ENCODE measurements around the gene PPP1R12A.
"Not testable (repeated sequence)": the region's sequence is repeated elsewhere in the genome, so short reads cannot be mapped to it uniquely, and the experiment has no call there.

PPP1R12A gene

GRCh38 chr12:79891506-79892162 lies 43.3 kb downstream of the PPP1R12A start:
- no peak for DNase-seq

GRCh38 chr12:79887890-79888289 lies 47.0 kb downstream of the PPP1R12A start:
- no peak for DNase-seq

- DNase-seq = peak; percentile 45
These were observed 47.9 kb downstream of the PPP1R12A start for GRCh38 chr12:79886917-79887519.

DNA sequence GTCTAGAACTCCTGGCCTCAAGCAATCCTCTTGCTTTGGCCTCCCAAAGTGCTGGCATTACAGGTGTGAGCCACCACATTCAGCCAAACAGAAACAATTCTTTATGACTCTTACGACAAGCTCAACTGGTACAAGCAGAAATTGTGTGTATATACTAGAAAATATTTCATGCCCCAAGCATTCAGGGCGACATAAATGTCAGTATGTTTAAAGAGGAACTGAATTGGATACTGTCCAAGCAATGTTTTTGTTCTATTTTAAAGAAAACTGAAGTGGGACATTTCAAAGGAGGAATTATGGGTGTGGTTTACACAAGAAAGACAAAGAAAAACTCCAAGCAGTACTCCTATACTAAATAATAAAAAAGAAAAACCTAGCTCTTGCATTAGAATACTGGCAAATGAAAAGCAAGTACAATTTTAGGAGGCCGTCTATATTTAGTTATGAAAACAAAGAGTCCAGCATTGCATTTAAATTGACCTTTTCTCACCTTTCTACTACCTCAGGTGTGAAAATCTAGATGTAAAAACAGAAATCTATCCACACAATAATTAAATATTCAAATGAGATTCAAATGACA lies 48.9 kb downstream of the PPP1R12A start:
- DNase-seq = no peak

DNA sequence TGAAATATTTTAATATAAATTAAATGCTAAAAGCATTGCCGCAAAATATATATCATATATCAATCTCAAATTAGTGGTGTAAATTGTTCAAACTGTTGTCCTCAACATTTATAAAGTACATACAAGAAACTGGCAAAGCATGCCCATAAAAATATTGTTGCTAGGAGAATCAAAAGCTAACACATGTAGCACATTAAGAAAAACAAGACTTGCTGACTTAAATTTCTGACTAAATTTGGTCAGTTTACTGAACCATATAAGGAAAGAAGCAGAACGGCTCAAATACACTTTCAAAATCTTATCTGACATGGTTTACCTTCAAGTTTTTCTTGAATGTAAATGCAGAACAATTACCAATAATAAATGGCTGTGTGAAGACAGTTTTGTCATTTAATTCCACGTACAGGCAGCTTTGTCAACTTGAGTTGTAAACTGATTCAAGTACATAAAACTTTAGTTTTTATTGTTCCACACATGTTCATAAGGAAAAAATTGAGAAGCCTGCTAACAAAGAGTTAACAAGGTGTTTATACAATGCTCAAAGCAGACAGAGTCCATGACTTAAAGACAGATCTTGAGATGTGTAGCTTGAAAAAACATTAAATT lies 50.4 kb downstream of the PPP1R12A start:
- DNase-seq = no peak

- DNase-seq = no peak
These were observed 51.7 kb downstream of the PPP1R12A start for GRCh38 chr12:79883216-79883615.

DNA sequence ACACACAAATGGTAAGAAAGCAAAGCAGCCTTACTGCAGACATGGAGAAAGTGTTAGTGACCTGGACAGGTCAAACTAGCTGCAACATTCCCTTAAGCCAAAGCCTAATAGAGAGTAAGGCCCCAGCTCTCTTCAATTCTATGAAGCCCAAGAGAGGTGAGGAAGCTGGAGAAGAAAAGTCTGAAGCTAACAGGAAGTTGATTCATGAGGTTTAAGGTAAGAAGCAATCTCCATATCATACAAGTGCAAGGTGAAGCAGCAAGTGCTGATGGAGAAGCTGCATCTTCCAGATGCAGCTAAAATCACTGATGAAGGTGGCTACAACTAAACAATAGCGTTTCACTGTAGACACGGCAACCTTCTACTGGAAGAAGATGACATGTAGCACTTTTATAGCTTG lies 53.5 kb downstream of the PPP1R12A start:
- DNase-seq = no peak

GRCh38 chr12:79878506-79878905 lies 56.4 kb downstream of the PPP1R12A start:
- not testable (repeated sequence) for DNase-seq

GRCh38 chr12:79877246-79877645 lies 57.7 kb downstream of the PPP1R12A start:
- no peak for DNase-seq

DNA sequence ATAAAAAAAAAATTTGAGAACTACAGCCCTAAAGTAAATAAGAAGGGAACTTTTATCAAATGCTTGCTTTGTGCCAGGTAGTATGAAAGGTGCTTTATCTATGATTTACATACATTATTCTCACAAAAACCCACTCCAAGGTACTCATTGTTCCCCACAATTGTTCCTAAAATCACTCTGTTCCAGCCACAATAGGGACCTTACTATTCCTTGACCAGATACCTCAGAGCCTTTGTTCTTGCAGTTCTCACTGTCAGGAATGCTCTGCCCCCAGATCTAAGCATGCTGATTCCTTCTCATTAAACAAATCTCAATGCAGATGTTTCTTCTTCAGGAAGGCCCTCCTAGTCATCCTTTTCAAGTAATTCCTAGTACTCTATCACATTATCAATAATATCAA lies 60.2 kb downstream of the PPP1R12A start:
- no peak for DNase-seq

GRCh38 chr12:79873201-79873600 lies 61.7 kb downstream of the PPP1R12A start:
- DNase-seq = no peak

GRCh38 chr12:79871621-79872020 lies 63.3 kb downstream of the PPP1R12A start:
- DNase-seq = no peak

DNA sequence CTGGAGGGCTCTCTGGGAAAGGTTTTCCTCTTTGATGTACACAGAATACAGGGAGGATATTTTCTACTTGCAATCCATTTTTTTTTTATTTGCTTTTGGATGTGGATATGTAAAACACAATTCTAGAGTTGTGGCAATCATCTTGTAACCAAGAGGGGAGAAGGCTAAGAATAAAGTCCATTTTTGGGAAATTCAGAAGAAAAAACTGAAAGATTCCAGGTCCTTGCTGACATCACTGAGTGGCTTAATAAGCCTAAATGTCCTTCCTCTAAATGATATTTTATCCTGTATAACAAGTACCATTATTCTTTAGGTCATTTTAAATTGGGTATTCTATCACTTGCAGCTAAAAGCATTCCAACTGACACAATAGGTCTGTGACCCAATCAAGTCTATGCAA lies 64.0 kb downstream of the PPP1R12A start:
- DNase-seq = no peak

DNA sequence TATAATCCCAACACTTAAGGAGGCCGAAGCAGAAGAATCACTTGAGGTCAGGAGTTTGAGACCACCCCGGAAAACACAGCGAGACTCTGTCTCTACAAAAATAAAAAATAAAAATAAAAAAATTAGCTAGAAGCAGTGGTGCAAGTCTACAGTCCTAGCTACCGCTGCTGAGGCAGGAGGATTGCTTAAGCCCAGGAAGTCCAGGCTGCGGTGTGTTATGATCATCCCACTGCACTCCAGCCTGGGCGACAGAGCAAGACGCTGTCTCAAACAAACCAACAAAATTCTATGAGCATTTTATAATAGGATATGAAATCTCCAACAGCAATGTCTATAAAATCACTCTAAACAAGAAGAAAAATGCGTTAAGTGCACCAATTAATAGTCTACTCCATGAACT lies 75.3 kb downstream of the PPP1R12A start:
- DNase-seq = no peak

DNA sequence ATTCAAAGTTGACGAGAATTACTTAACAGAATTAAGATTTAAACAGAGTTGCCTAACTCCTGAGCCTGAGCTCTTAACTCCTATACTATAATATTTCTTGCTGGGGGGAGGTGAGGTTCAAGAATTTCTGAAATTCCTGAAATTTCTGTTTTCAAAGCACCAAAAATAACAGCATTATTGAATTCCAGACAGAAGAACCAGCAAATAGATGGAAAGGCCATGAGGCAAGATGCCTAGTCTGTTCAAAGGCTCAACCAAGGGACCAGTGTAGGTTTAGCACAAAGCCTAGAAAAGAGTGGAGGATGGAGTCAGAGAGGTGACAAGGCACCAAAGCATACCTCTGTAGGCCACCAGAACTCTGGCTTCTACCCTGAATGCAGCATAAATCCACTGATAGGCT lies 76.4 kb downstream of the PPP1R12A start:
- no peak for DNase-seq

DNA sequence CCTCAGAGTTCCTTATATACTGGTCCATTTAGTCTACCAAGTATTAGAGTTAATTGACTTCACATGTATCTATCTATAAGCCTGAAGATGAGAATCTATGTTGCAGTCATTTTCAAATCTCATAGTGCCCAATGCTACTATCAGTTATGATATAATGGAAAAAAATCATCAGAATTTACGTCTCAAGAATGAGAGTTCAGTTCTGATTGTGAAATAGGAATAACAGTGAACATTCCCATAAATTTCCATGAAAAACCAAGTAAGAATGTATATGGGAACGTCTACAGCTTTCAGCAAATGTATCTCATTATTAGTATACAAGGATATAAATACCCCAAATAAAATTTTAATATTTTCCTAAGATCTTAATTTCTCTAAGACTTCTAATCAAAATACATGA lies 77.2 kb downstream of the PPP1R12A start:
- DNase-seq = no peak

DNA sequence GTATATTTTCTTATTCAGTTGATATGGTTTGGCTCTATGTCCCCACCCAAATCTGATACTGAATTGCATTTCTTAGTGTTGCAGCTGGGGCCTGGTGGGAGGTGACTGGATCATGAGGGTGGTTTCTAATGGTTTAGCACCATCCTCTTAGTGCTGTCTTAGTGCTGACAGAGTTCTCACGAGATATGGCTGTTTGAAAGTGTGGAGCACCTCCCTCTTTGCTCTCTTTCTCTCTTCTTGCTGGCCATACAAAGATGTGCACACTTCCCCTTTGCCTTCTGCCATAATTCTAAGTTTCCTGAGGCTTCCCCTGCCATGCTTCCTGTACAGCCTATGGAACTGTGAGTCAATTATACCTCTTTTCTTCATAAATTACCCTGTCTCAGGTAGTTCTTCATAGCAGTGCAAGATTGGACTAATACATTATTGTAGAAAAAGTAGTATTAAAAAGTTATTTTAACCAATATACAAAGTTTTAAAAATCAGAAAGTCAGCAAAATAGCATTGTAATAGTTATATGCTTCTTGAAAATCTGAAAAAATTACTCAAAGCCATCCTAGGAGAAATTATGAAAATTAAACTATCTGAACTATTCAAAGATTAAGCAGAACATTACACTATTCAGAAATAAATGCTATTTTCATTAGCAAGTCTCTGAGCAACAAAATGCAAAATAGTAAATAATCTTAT lies 84.1 kb downstream of the PPP1R12A start:
- DNase-seq = no peak

DNA sequence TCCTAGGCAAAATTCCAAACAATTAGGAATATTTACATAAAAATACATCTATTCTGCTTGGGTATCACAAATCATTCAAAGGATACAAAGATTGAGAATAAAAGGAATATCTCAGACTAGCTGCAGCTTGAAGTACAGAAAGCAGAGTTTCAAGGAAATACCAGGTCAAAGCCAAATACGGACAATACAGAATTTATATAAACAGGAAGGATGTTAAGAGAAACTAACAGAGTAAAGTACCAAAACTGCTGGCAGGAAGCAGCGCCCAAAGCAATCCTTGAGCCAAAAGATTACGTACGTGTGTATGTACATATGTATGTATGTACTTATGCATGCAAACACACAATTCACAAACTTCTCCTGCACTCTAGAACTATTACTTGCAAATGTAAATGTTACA lies 86.6 kb downstream of the PPP1R12A start:
- no peak for DNase-seq

DNA sequence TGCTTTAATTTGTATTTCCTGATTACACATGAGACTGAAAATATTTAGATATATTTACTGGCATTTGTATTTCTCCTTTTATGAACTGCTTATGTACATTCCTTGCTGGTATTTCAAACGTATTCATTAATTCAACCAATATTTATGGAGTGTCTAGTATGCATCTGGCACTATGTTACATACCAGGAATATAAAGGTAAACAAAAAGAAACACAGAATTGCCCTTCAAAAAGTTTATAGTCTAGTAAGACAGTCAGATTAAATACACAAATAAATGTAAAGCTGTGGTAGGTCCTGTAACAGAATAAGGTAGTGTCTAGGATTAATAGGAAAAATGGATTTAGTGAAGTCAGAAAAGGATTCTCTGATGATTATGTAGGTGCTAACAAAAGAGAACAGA lies 87.5 kb downstream of the PPP1R12A start:
- no peak for DNase-seq

GRCh38 chr12:79844693-79845092 lies 90.2 kb downstream of the PPP1R12A start:
- no peak for DNase-seq

GRCh38 chr12:79843978-79844377 lies 90.9 kb downstream of the PPP1R12A start:
- no peak for DNase-seq

DNA sequence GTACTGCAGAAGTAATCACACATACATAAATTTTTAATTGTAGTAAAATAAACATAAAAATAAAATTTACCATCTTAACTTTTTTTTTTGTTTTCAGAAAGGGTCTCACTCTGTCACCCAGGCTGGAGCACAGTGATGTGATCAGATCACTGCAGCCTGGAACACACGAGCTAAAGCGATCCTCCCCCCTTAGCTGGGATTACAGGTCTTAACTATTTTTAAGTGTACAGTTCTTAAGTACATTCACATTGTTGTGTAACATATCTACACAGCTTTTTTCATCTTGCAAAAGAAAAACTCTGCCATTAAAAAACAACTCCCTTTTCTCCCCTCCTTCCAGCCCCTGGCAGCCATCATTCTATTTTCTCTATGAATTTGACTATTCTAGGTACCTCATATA lies 92.3 kb downstream of the PPP1R12A start:
- DNase-seq = no peak

- DNase-seq = no peak
These were observed 93.0 kb downstream of the PPP1R12A start for GRCh38 chr12:79841878-79842265.

Data from NCI-H748 treated with DMSO at 0.1 percent for 48 hours (cell line).